Left ventricle myocardium inferior (tissue), 1 donor: ENCODE data around the gene RAB4A. TPM values are rescaled to one million over a fixed set of nuclear protein-coding genes. Genes with fewer than 3 reads are reported as not detected.

Experiments
- DNase-seq: peaks from one replicate; pipeline ENCODE4 v3.0.0-alpha.2; 2020
- H3K27ac ChIP-seq: fragments of 200-600 bp; replicated peaks from 2 replicates; pipeline ENCODE4 v1.8.0; 2021
- H3K27me3 ChIP-seq: fragments of 200-600 bp; 2 replicates; pipeline ENCODE4 v1.8.0; 2021; ENCODE audit warnings: low read depth
- H3K36me3 ChIP-seq: fragments of 200-600 bp; 2 replicates; pipeline ENCODE4 v1.8.0; 2021
- H3K4me1 ChIP-seq: fragments of 200-600 bp; 2 replicates; pipeline ENCODE4 v1.8.0; 2021
- H3K4me3 ChIP-seq: fragments of 200-600 bp; 2 replicates; pipeline ENCODE4 v1.8.0; 2021; ENCODE audit warnings: mild to moderate bottlenecking, moderate library complexity
- H3K9me3 ChIP-seq: fragments of 200-600 bp; replicated peaks from 2 replicates; pipeline ENCODE4 v1.8.0; 2021
- CTCF ChIP-seq: fragments of 200-600 bp; IDR thresholded peaks from 2 replicates; pipeline ENCODE4 v1.8.0; 2021; ENCODE audit warnings: antibody characterized with exemption, mild to moderate bottlenecking, borderline replicate concordance
- intact Hi-C: fragments of 100-400 bp; cut with micrococcal nuclease; formaldehyde crosslinking; loops from one replicate; pipeline ENCODE4 v1.11.0; 2022
- total RNA-seq: library from RNA; stranded (reverse); fragmentation: NEBNext Ultra II Directional; extraction: Animal tissue kit (Norgen Biotek cat#: 25700); gene quantifications from one replicate; pipeline ENCODE4 v1.2.1, GENCODE V29; 2021
- donor health status: DM: no; HTN: yes; CAD: no; lungs with severe emphysema.

The RAB4A gene
- total RNA-seq, 1 donor from 2014 or later, result 132 TPM

GRCh38 chr1:229281339-229281926 lies 10.5 kb downstream of the RAB4A start:
- no peaks in the 10 kb centered on the region for H3K36me3 ChIP-seq
- TF ChIP-seq CTCF, result no peak
- no peak overlapping the region for H3K4me3 ChIP-seq
- H3K27me3 ChIP-seq, result no peaks in the 10 kb centered on the region
- H3K27ac ChIP-seq, result no peak overlapping the region
- H3K4me1 ChIP-seq, result peaks cover 63% of the 10 kb centered on the region
- DNase-seq, result no peak
- intact Hi-C loops, result no loop called here
- no peaks in the 10 kb centered on the region for H3K9me3 ChIP-seq

GRCh38 chr1:229282295-229282823 lies 11.4 kb downstream of the RAB4A start:
- intact Hi-C loops, result no loop called here
- Histone ChIP-seq H3K36me3 (no peaks in the 10 kb centered on the region), H3K27me3 (no peaks in the 10 kb centered on the region), H3K9me3 (no peaks in the 10 kb centered on the region), H3K4me1 (peaks cover 69% of the 10 kb centered on the region), H3K4me3 (no peak overlapping the region), H3K27ac (no peak overlapping the region)
- no peak for DNase-seq
- no peak for TF ChIP-seq CTCF

GRCh38 chr1:229283183-229283611 lies 12.3 kb downstream of the RAB4A start:
- Histone ChIP-seq H3K4me1 (peaks cover 65% of the 10 kb centered on the region), H3K9me3 (no peaks in the 10 kb centered on the region), H3K4me3 (no peak overlapping the region), H3K36me3 (no peaks in the 10 kb centered on the region), H3K27ac (peak overlapping the region; percentile 5), H3K27me3 (no peaks in the 10 kb centered on the region)
- TF ChIP-seq CTCF, result no peak
- intact Hi-C loops, result no loop called here
- DNase-seq, result no peak

GRCh38 chr1:229284887-229285286 lies 14.0 kb downstream of the RAB4A start:
- no peak for TF ChIP-seq CTCF
- DNase-seq, result no peak
- Histone ChIP-seq H3K4me1 (peaks cover 51% of the 10 kb centered on the region), H3K4me3 (no peak overlapping the region), H3K27me3 (no peaks in the 10 kb centered on the region), H3K9me3 (no peaks in the 10 kb centered on the region), H3K36me3 (peaks cover 9% of the 10 kb centered on the region), H3K27ac (no peak overlapping the region)
- intact Hi-C loops, result no loop called here

GRCh38 chr1:229285440-229285839 lies 14.5 kb downstream of the RAB4A start:
- Histone ChIP-seq H3K9me3 (no peaks in the 10 kb centered on the region), H3K27ac (no peak overlapping the region), H3K36me3 (peaks cover 12% of the 10 kb centered on the region), H3K4me1 (peaks cover 45% of the 10 kb centered on the region), H3K4me3 (no peak overlapping the region), H3K27me3 (no peaks in the 10 kb centered on the region)
- no peak for TF ChIP-seq CTCF
- no peak for DNase-seq
- intact Hi-C loops, result no loop called here
